Heart right ventricle (tissue), 16 donors: ENCODE measurements around the gene YPEL3. TPM values are rescaled to one million over a fixed set of nuclear protein-coding genes. Genes with fewer than 3 reads are reported as not detected.

Experiments
- ATAC-seq, 8 donors: fragments of 200-7000 bp; cut with Tn5 transposase; one replicate each; pipeline ENCODE4 v1.9.1; 2020; ENCODE audit warnings: mild to moderate bottlenecking in 8 of 8, moderate library complexity in 8 of 8, moderate number of reproducible peaks in 1 of 8
- DNase-seq, 2 donors: peaks; one replicate each; pipeline ENCODE4 v3.0.0-alpha.2; 2020
- H3K27ac ChIP-seq, 10 donors: fragments of 200-600 bp; sonication (generic) in 2 of 10; one replicate each; pipeline versions ENCODE4 v1.5.0 to v1.8.0; 2020 to 2022; ENCODE audit warnings: mild to moderate bottlenecking in 3 of 10
- H3K27me3 ChIP-seq, 7 donors: fragments of 200-600 bp; one replicate each; pipeline ENCODE4 v1.8.0; 2021 to 2022; ENCODE audit warnings: mild to moderate bottlenecking in 2 of 7
- H3K36me3 ChIP-seq, 9 donors: fragments of 200-600 bp; sonication (generic) in 1 of 9; one replicate each; pipeline versions ENCODE4 v1.5.0 to v1.8.0; 2020 to 2022; ENCODE audit warnings: mild to moderate bottlenecking in 2 of 9
- H3K4me1 ChIP-seq, 9 donors: fragments of 200-600 bp; sonication (generic) in 1 of 9; one replicate each; pipeline versions ENCODE4 v1.5.0 to v1.8.0; 2020 to 2022; ENCODE audit warnings: mild to moderate bottlenecking in 4 of 9
- H3K4me3 ChIP-seq, 10 donors: fragments of 200-600 bp; sonication (generic) in 2 of 10; one replicate each; pipeline versions ENCODE4 v1.5.0 to v1.8.0; 2020 to 2022; ENCODE audit warnings: mild to moderate bottlenecking in 7 of 10, moderate library complexity in 2 of 10
- H3K9me3 ChIP-seq, 11 donors: fragments of 200-600 bp in 10 of 11; sonication (generic) in 2 of 11; one replicate each; pipeline versions ENCODE4 v1.5.0 to v1.8.0; 2013 to 2022; ENCODE audit warnings: mild to moderate bottlenecking in 2 of 11, control low read depth in 1 of 11, moderate library complexity in 1 of 11
- CTCF ChIP-seq, 9 donors: fragments of 200-600 bp; sonication (generic) in 2 of 9; IDR thresholded peaks; one replicate each; pipeline versions ENCODE4 v1.5.0 to v1.8.0; 2021 to 2022; ENCODE audit warnings: antibody characterized with exemption in 9 of 9, mild to moderate bottlenecking in 5 of 9, moderate library complexity in 1 of 9
- WGBS, 2 donors: extraction: QIAGEN DNeasy Blood & Tissue Kit; methylation state at CpG; one replicate each; pipeline ENCODE4 v1.1.7; 2013; ENCODE audit warnings: inconsistent platforms in 1 of 2; 5-methylcytosine and 5-hydroxymethylcytosine counted together
- intact Hi-C, 10 donors: fragments of 100-400 bp; cut with DNase I; formaldehyde crosslinking; loops; one replicate each; pipeline versions ENCODE4 v1.11.1 to v1.14.2; 2022
- polyA plus RNA-seq, 2 donors: library from polyadenylated mRNA; stranded (reverse); fragments of 200-250 nt; gene quantifications; one replicate each; pipeline ENCODE4 v1.2.3, GENCODE V29; 2013
- total RNA-seq, 10 donors: library from RNA; stranded (reverse); fragmentation: NEBNext Ultra II Directional in 3 of 10; extraction: Animal tissue kit (Norgen Biotek cat#: 25700) in 3 of 10; gene quantifications; one replicate each; pipeline versions ENCODE4 v1.2.1 to v1.2.4, GENCODE V29; 2021 to 2023
- donor health status: Arrhythmogenic right ventricular cardiomyopathy.
- donor health status: ischemic (EF 13 %, LVEDD 7.1; RV severe dilation, severe dysfunction).
- donor health status: healthy with polysubstance abuse.
- donor health status: DM: no; HTN: yes; CAD: no.
- donor health status: DM: no; HTN: no; CAD: no.
- donor health status: ischemic (EF 25% LVEDD 6.9; RV normal size, moderate dysfunction).
- donor health status: ischemic (EF 25% LVEDD 5.7; RV mildly dilated, moderate dysfunction).
- donor health status: healthy.
- donor health status: DM: yes; HTN: yes; CAD: no.
- donor health status: Ischemic cardiomyopathy.
- donor health status: ischemic (EF 35%, LVEDD 5.7; RV mildly dilated, moderate dysfunction).
- donor health status: nonischemic (EF 11% LVEDD 7.7; RV severe dilation, severe dysfunction).
- donor health status: DM: yes; HTN: yes; CAD: no.
- donor health status: PGD.
- donor health status: ischemic (EF 29% LVEDD 5.4; RV normal size, mild dysfunction).
- donor health status: nonischemic (EF 23%, LVEDD 6.1; RV moderate dilation, normal function).

The YPEL3 gene
- total and polyA plus RNA-seq, 12 donors = 31.5 to 203 (median 46.6) TPM

- H3K4me1 ChIP-seq = peaks cover 7 to 29% (median 17%) of the 10 kb centered on the region in 9 donors
- H3K4me3 ChIP-seq = no peak overlapping the region
- no peak for DNase-seq
- H3K9me3 ChIP-seq = no peaks in the 10 kb centered on the region
- peaks cover 0 to 11% (median 0%) of the 10 kb centered on the region in 9 donors for H3K36me3 ChIP-seq
- H3K27me3 ChIP-seq = no peaks in the 10 kb centered on the region
- TF ChIP-seq CTCF (IDR thresholded peaks at IDR 0.05) = no peak
- 71 to 80% methylated on average over 4 of the region's 4 CpGs for WGBS, 2 donors
- intact Hi-C loops = loop anchor here in 2 of 10 donors (10.0 kb wide), 2 partner anchors 354 to 474 kb away; partner anchors contain the start of gene ZNF747 (in 1 of the 2)
- no peak overlapping the region for H3K27ac ChIP-seq
- ATAC-seq = no peak
Observed at GRCh38 chr16:30060346-30060745, 35.7 kb downstream of the YPEL3 start.

- no peak for DNase-seq
- Histone ChIP-seq H3K27ac (no peak overlapping the region), H3K4me3 (no peak overlapping the region), H3K9me3 (no peaks in the 10 kb centered on the region), H3K27me3 (no peaks in the 10 kb centered on the region), H3K4me1 (peaks cover 4 to 24% (median 9%) of the 10 kb centered on the region in 9 donors), H3K36me3 (peaks cover 0 to 11% (median 0%) of the 10 kb centered on the region in 9 donors)
- ATAC-seq = peak in 1 of 8 donors; percentile 19
- 47% methylated on average over 10 of the region's 10 CpGs for WGBS, 2 donors
- intact Hi-C loops = loop anchor here in 2 of 10 donors (5.0 kb wide), 1 partner anchor 42 kb away; the partner anchor contains the start of gene YPEL3 (in 2 of the 2)
- TF ChIP-seq CTCF (IDR thresholded peaks at IDR 0.05) = peak in 6 of 9 donors; percentile 22 to 53 (median 26)
Observed at GRCh38 chr16:30054959-30055553, 41.0 kb downstream of the YPEL3 start.

- peaks cover 4 to 24% (median 9%) of the 10 kb centered on the region in 9 donors for H3K4me1 ChIP-seq
- H3K36me3 ChIP-seq = peaks cover 0 to 5% (median 0%) of the 10 kb centered on the region in 9 donors
- H3K27ac ChIP-seq = no peak overlapping the region
- no peaks in the 10 kb centered on the region for H3K9me3 ChIP-seq
- no peak overlapping the region for H3K4me3 ChIP-seq
- no peaks in the 10 kb centered on the region for H3K27me3 ChIP-seq
- intact Hi-C loops = loop anchor here in 2 of 10 donors (5.0 kb wide), 1 partner anchor 43 kb away; the partner anchor contains the start of gene YPEL3 (in 2 of the 2)
- WGBS, 2 donors = 72 to 76% methylated on average over 8 of the region's 8 CpGs
- no peak for DNase-seq
- no peak for TF ChIP-seq CTCF (IDR thresholded peaks at IDR 0.05)
- ATAC-seq = no peak
Observed at GRCh38 chr16:30054451-30054850, 41.6 kb downstream of the YPEL3 start.

- peak overlapping the region in 5 of 10 donors; percentile 29 to 80 (median 50) for H3K27ac ChIP-seq
- WGBS, 2 donors = 4 to 5% methylated on average over 19 of the region's 19 CpGs
Observed at GRCh38 chr16:30053376-30054015, 42.5 kb downstream of the YPEL3 start.

More at GRCh38 chr16:30053376-30054015, 42.5 kb downstream of the YPEL3 start:
- no peak for TF ChIP-seq CTCF (IDR thresholded peaks at IDR 0.05)
- no peaks in the 10 kb centered on the region for H3K9me3 ChIP-seq
- DNase-seq = no peak
- intact Hi-C loops = loop anchor here in 3 of 10 donors (2.0 to 5.0 kb wide), 2 partner anchors 43 to 44 kb away; partner anchors contain the start of gene YPEL3 (in 3 of the 3)
- H3K4me1 ChIP-seq = peaks cover 4 to 24% (median 9%) of the 10 kb centered on the region in 9 donors
- no peaks in the 10 kb centered on the region for H3K27me3 ChIP-seq
- ATAC-seq = peak in 7 of 8 donors; percentile 24 to 48 (median 36)
- no peaks in the 10 kb centered on the region for H3K36me3 ChIP-seq
- peak overlapping the region; percentile 37 to 87 (median 78) for H3K4me3 ChIP-seq
